GM23338 (cell line): ENCODE measurements around the gene ACBD3. TPM values are rescaled to one million over a fixed set of nuclear protein-coding genes. Genes with fewer than 3 reads are reported as not detected.

Source experiments
- ATAC-seq: fragments of 200-7000 bp; cut with Tn5 transposase; 3 replicates; pipeline ENCODE4 v1.9.1; 2020
- DNase-seq: peaks from one replicate; pipeline ENCODE4 v3.0.0-alpha.2; 2015; ENCODE audit warnings: low spot score
- H2AFZ ChIP-seq: fragments of 200-600 bp; sonication (generic); 2 replicates; pipeline ENCODE4 v1.8.0; 2016; ENCODE audit warnings: antibody characterized with exemption, mild to moderate bottlenecking, moderate library complexity
- H3F3A ChIP-seq: fragments of 200-600 bp; sonication (generic); replicated peaks from 2 replicates; pipeline ENCODE4 v1.8.0; 2017; ENCODE audit warnings: antibody characterized with exemption, mixed run types, low read depth
- H3K27ac ChIP-seq: fragments of 200-600 bp; sonication (generic); 2 replicates; pipeline ENCODE4 v1.6.1; 2016; ENCODE audit warnings: low read depth
- H3K27me3 ChIP-seq: fragments of 200-600 bp; sonication (generic); 2 replicates; pipeline ENCODE4 v1.8.0; 2016; ENCODE audit warnings: mild to moderate bottlenecking, mixed run types, moderate library complexity; ENCODE audit not compliant: insufficient read depth
- H3K36me3 ChIP-seq: fragments of 200-600 bp; sonication (generic); 2 replicates; pipeline ENCODE4 v1.8.0; 2016; ENCODE audit warnings: mild to moderate bottlenecking; ENCODE audit not compliant: insufficient read depth
- H3K4me1 ChIP-seq: fragments of 200-600 bp; sonication (generic); 2 replicates; pipeline ENCODE4 v1.8.0; 2016; ENCODE audit warnings: mild to moderate bottlenecking, moderate library complexity; ENCODE audit not compliant: insufficient read depth
- H3K4me2 ChIP-seq: fragments of 200-600 bp; sonication (generic); 2 replicates; pipeline ENCODE4 v1.7.1; 2017; ENCODE audit warnings: mixed run types
- H3K4me3 ChIP-seq: fragments of 200-600 bp; sonication (generic); 2 replicates; pipeline ENCODE4 v1.6.1; 2016; ENCODE audit warnings: mixed run types
- H3K79me2 ChIP-seq: fragments of 200-600 bp; sonication (generic); replicated peaks from 2 replicates; pipeline ENCODE4 v1.8.0; 2017; ENCODE audit warnings: mild to moderate bottlenecking; ENCODE audit not compliant: insufficient read depth
- H3K9me2 ChIP-seq: fragments of 200-600 bp; sonication (generic); 2 replicates; pipeline ENCODE4 v1.8.0; 2017; ENCODE audit not compliant: insufficient read depth
- H4K20me1 ChIP-seq: fragments of 200-600 bp; sonication (generic); replicated peaks from 2 replicates; pipeline ENCODE4 v1.8.0; 2017; ENCODE audit warnings: mild to moderate bottlenecking; ENCODE audit not compliant: insufficient read depth
- H3K27ac Mint-ChIP-seq: 2 replicates; pipeline ENCODE4 v1.8.0; 2020; ENCODE audit warnings: inconsistent platforms, mild to moderate bottlenecking, moderate library complexity, mixed read lengths
- H3K27me3 Mint-ChIP-seq: 3 replicates; pipeline ENCODE4 v1.8.0; 2022; ENCODE audit warnings: low read depth, mild to moderate bottlenecking, moderate library complexity, mixed read lengths, inconsistent platforms; ENCODE audit not compliant: insufficient read depth, poor library complexity
- H3K36me3 Mint-ChIP-seq: 3 replicates; pipeline ENCODE4 v1.8.0; 2021; ENCODE audit warnings: low read depth, mild to moderate bottlenecking, inconsistent platforms, moderate library complexity, mixed read lengths
- H3K4me1 Mint-ChIP-seq: 3 replicates; pipeline ENCODE4 v1.8.0; 2020; ENCODE audit warnings: mild to moderate bottlenecking, inconsistent platforms, mixed read lengths
- H3K4me3 Mint-ChIP-seq: 3 replicates; pipeline ENCODE4 v1.8.0; 2021; ENCODE audit warnings: moderate library complexity, mild to moderate bottlenecking, inconsistent platforms, mixed read lengths
- H3K9me3 Mint-ChIP-seq: 3 replicates; pipeline ENCODE4 v1.8.0; 2020; ENCODE audit warnings: moderate library complexity, mild to moderate bottlenecking, inconsistent platforms, mixed read lengths
- CREB1 ChIP-seq: fragments of 250-450 bp; sonication (Bioruptor Pico); IDR thresholded peaks from 2 replicates; pipeline ENCODE4 v1.5.0; 2020; ENCODE audit warnings: low read depth, mild to moderate bottlenecking, moderate library complexity
- EZH2 ChIP-seq: fragments of 200-600 bp; sonication (generic); IDR thresholded peaks from one replicate; pipeline ENCODE4 v1.8.0; 2017; ENCODE audit warnings: antibody characterized with exemption, mild to moderate bottlenecking, low read depth; ENCODE audit not compliant: unreplicated experiment
- JUNB ChIP-seq: IDR thresholded peaks from one replicate; pipeline ENCODE4 v1.6.1; 2016; ENCODE audit warnings: antibody characterized with exemption; ENCODE audit not compliant: unreplicated experiment
- POLR2AphosphoS5 ChIP-seq: IDR thresholded peaks from 2 replicates; pipeline ENCODE4 v1.6.1; 2016; ENCODE audit warnings: antibody characterized with exemption, low read depth
- STAT1 ChIP-seq: IDR thresholded peaks from one replicate; pipeline ENCODE4 v1.6.1; 2016; ENCODE audit warnings: antibody characterized with exemption; ENCODE audit not compliant: unreplicated experiment
- ZNF114 ChIP-seq: fragments of 250-450 bp; sonication (Bioruptor Pico); IDR thresholded peaks from 2 replicates; pipeline ENCODE4 v1.5.0; 2020; ENCODE audit warnings: mild to moderate bottlenecking, moderate library complexity
- ZNF331 ChIP-seq: fragments of 250-450 bp; sonication (Bioruptor Pico); IDR thresholded peaks from 2 replicates; pipeline ENCODE4 v1.5.0; 2020; ENCODE audit warnings: low read depth, mild to moderate bottlenecking, moderate library complexity
- polyA plus RNA-seq: library from polyadenylated mRNA; unstranded; fragments of >200 nt; fragmentation: Nextera tagmentation; extraction: Ambion mirVana; gene quantifications from 2 replicates; pipeline ENCODE4 v1.2.1, GENCODE V29; 2016
- total RNA-seq: library from RNA; depleted of rRNA; stranded (reverse); fragments of >200 nt; shearing (Covaris generic); gene quantifications from 2 replicates; pipeline ENCODE4 v1.2.3, GENCODE V29; 2014
- TF ChIP-seq, protein P1 (sequence below), 2 experiments: fragments of 200-600 bp in 1 of 2; sonication (generic) in 1 of 2; conservative IDR thresholded peaks; 2 replicates each; pipeline versions ENCODE4 v1.5.1 to v1.6.1; 2016 to 2017; ENCODE audit warnings: antibody characterized with exemption in 2 of 2, low read depth in 2 of 2, mild to moderate bottlenecking in 2 of 2, moderate library complexity in 1 of 2
- TF ChIP-seq, protein P2 (sequence below): IDR thresholded peaks from 2 replicates; pipeline ENCODE4 v1.6.1; 2016; ENCODE audit warnings: antibody characterized with exemption
- TF ChIP-seq, protein P3 (sequence below): IDR thresholded peaks from one replicate; pipeline ENCODE4 v1.6.1; 2018; ENCODE audit warnings: antibody characterized with exemption; ENCODE audit not compliant: unreplicated experiment

Gene ACBD3
- total and polyA plus RNA-seq, 2 experiments from 2014 or later: 17.1 to 36.2 TPM

DNA sequence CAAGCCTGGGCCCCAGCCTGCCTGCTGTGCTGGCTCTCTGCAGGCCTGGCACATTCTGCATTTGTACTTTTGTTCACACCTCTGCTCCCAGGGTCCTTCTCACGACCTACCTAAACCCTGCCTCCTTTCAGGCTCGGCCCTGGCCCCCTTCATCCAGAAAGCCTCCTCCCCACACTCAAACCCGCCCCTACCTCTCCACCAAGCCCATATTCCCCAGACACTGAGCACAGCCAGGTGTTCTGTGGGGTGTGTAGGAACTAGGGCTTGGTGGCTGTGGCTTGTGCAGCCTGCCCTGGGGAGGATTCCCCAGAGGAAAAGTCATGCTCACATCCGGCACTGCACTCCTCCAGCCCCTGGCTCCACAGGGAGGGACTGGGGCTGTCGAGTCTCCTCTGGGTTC, 28.7 kb upstream of the ACBD3 start:
- Histone ChIP-seq H4K20me1 (no peaks in the 10 kb centered on the region), H3K4me3 (no peak overlapping the region), H3K4me1 (peaks cover 30% of the 10 kb centered on the region), H3K36me3 (no peaks in the 10 kb centered on the region), H3K4me2 (no peak overlapping the region), H3K27ac (no peak overlapping the region), H3K79me2 (no peaks in the 10 kb centered on the region), H3F3A (peaks cover 7% of the 10 kb centered on the region; the same call in 1 of the 2 replicates), H3K27me3 (peaks cover under 1% of the 10 kb centered on the region; the same call in 1 of the 2 replicates), H3K9me2 (no peaks in the 10 kb centered on the region; the same call in 1 of the 2 replicates), H2AFZ (peak overlapping the region; percentile 86)
- no peaks in the 10 kb centered on the region; the same call in 2 of the 3 replicates for H3K9me3 Mint-ChIP-seq
- H3K27me3 Mint-ChIP-seq: peaks cover 13% of the 10 kb centered on the region
- peak; percentile 33 for ATAC-seq
- no peaks in the 10 kb centered on the region for H3K36me3 Mint-ChIP-seq
- DNase-seq: no peak
- peaks cover 43% of the 10 kb centered on the region for H3K4me1 Mint-ChIP-seq
- no peak for TF ChIP-seq STAT1
- TF ChIP-seq CREB1 (CRISPR knock-in tag): no peak
- TF ChIP-seq, protein P1, sequence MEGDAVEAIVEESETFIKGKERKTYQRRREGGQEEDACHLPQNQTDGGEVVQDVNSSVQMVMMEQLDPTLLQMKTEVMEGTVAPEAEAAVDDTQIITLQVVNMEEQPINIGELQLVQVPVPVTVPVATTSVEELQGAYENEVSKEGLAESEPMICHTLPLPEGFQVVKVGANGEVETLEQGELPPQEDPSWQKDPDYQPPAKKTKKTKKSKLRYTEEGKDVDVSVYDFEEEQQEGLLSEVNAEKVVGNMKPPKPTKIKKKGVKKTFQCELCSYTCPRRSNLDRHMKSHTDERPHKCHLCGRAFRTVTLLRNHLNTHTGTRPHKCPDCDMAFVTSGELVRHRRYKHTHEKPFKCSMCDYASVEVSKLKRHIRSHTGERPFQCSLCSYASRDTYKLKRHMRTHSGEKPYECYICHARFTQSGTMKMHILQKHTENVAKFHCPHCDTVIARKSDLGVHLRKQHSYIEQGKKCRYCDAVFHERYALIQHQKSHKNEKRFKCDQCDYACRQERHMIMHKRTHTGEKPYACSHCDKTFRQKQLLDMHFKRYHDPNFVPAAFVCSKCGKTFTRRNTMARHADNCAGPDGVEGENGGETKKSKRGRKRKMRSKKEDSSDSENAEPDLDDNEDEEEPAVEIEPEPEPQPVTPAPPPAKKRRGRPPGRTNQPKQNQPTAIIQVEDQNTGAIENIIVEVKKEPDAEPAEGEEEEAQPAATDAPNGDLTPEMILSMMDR (conservative IDR thresholded peaks at IDR 0.05; ENCODE audit: low read depth in 2 of 2): no peak
- no peak for TF ChIP-seq JUNB
- TF ChIP-seq ZNF114 (CRISPR knock-in tag): no peak
- TF ChIP-seq, protein P2, sequence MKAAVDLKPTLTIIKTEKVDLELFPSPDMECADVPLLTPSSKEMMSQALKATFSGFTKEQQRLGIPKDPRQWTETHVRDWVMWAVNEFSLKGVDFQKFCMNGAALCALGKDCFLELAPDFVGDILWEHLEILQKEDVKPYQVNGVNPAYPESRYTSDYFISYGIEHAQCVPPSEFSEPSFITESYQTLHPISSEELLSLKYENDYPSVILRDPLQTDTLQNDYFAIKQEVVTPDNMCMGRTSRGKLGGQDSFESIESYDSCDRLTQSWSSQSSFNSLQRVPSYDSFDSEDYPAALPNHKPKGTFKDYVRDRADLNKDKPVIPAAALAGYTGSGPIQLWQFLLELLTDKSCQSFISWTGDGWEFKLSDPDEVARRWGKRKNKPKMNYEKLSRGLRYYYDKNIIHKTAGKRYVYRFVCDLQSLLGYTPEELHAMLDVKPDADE: no peak
- no peak for TF ChIP-seq EZH2
- TF ChIP-seq, protein P3, sequence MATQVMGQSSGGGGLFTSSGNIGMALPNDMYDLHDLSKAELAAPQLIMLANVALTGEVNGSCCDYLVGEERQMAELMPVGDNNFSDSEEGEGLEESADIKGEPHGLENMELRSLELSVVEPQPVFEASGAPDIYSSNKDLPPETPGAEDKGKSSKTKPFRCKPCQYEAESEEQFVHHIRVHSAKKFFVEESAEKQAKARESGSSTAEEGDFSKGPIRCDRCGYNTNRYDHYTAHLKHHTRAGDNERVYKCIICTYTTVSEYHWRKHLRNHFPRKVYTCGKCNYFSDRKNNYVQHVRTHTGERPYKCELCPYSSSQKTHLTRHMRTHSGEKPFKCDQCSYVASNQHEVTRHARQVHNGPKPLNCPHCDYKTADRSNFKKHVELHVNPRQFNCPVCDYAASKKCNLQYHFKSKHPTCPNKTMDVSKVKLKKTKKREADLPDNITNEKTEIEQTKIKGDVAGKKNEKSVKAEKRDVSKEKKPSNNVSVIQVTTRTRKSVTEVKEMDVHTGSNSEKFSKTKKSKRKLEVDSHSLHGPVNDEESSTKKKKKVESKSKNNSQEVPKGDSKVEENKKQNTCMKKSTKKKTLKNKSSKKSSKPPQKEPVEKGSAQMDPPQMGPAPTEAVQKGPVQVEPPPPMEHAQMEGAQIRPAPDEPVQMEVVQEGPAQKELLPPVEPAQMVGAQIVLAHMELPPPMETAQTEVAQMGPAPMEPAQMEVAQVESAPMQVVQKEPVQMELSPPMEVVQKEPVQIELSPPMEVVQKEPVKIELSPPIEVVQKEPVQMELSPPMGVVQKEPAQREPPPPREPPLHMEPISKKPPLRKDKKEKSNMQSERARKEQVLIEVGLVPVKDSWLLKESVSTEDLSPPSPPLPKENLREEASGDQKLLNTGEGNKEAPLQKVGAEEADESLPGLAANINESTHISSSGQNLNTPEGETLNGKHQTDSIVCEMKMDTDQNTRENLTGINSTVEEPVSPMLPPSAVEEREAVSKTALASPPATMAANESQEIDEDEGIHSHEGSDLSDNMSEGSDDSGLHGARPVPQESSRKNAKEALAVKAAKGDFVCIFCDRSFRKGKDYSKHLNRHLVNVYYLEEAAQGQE: no peak
- TF ChIP-seq POLR2AphosphoS5: no peak
- TF ChIP-seq ZNF331 (CRISPR knock-in tag): no peak
- H3K27ac Mint-ChIP-seq: no peak overlapping the region
- H3K4me3 Mint-ChIP-seq: no peak overlapping the region; the same call in 2 of the 3 replicates
